MM.1S (cell line): ENCODE data around the gene DHRSX.

ENCODE experiments used
- DNase-seq: peaks from one replicate; pipeline ENCODE4 v3.0.0-alpha.2; 2015
- H2AFZ ChIP-seq: fragments of 300-600 bp; sonication (generic); 2 replicates; pipeline ENCODE4 v1.6.0; 2016; ENCODE audit warnings: antibody characterized with exemption, low read length
- H3F3A ChIP-seq: fragments of 300-600 bp; sonication (generic); 2 replicates; pipeline ENCODE4 v1.6.1; 2016; ENCODE audit warnings: mild to moderate bottlenecking, antibody characterized with exemption, low read length, moderate library complexity, mixed read lengths; ENCODE audit not compliant: insufficient read depth
- H3K27ac ChIP-seq: fragments of 300-600 bp; sonication (generic); 2 replicates; pipeline ENCODE4 v1.5.1; 2016; ENCODE audit warnings: mild to moderate bottlenecking, low read length
- H3K27me3 ChIP-seq: fragments of 300-600 bp; sonication (generic); replicated peaks from 2 replicates; pipeline ENCODE4 v1.6.0; 2016; ENCODE audit warnings: low read length; ENCODE audit not compliant: insufficient read depth
- H3K36me3 ChIP-seq: fragments of 300-600 bp; sonication (generic); replicated peaks from 2 replicates; pipeline ENCODE4 v1.6.1; 2016; ENCODE audit warnings: mild to moderate bottlenecking, low read length, mixed read lengths; ENCODE audit not compliant: insufficient read depth
- H3K4me1 ChIP-seq: fragments of 300-600 bp; sonication (generic); 2 replicates; pipeline ENCODE4 v1.6.1; 2016; ENCODE audit warnings: low read length, mixed read lengths
- H3K4me2 ChIP-seq: fragments of 300-600 bp; sonication (generic); 2 replicates; pipeline ENCODE4 v1.6.0; 2016; ENCODE audit warnings: low read depth, low read length
- H3K4me3 ChIP-seq: fragments of 300-600 bp; sonication (generic); 2 replicates; pipeline ENCODE4 v1.5.1; 2016; ENCODE audit warnings: low read length, mixed read lengths
- H3K79me2 ChIP-seq: fragments of 300-600 bp; sonication (generic); 2 replicates; pipeline ENCODE4 v1.6.1; 2016; ENCODE audit warnings: mixed run types, low read length, mixed read lengths
- H3K9ac ChIP-seq: fragments of 300-600 bp; sonication (generic); 2 replicates; pipeline ENCODE4 v1.6.1; 2016; ENCODE audit warnings: low read length, mixed read lengths
- H3K9me2 ChIP-seq: fragments of 300-600 bp; sonication (generic); replicated peaks from 2 replicates; pipeline ENCODE4 v1.6.1; 2016; ENCODE audit warnings: mild to moderate bottlenecking, low read length, mixed read lengths; ENCODE audit not compliant: insufficient read depth
- H3K9me3 ChIP-seq: fragments of 300-600 bp; sonication (generic); replicated peaks from 2 replicates; pipeline ENCODE4 v1.6.1; 2016; ENCODE audit warnings: mild to moderate bottlenecking, low read length, mixed read lengths; ENCODE audit not compliant: insufficient read depth
- H4K20me1 ChIP-seq: fragments of 300-600 bp; sonication (generic); 2 replicates; pipeline ENCODE4 v1.6.1; 2016; ENCODE audit warnings: mild to moderate bottlenecking, low read length, moderate library complexity, mixed read lengths; ENCODE audit not compliant: insufficient read depth
- EZH2 ChIP-seq: fragments of 300-600 bp; sonication (generic); optimal IDR thresholded peaks from 2 replicates; pipeline ENCODE3; 2017; ENCODE audit warnings: low read depth, mild to moderate bottlenecking, antibody characterized with exemption, low read length, mixed read lengths
- EZH2phosphoT487 ChIP-seq: fragments of 300-600 bp; sonication (generic); IDR thresholded peaks from 2 replicates; pipeline ENCODE4 v1.6.1; 2018; ENCODE audit warnings: antibody characterized with exemption, low read length
- TF ChIP-seq, protein P1 (sequence below): fragments of 300-600 bp; sonication (generic); IDR thresholded peaks from 2 replicates; pipeline ENCODE4 v1.5.1; 2016; ENCODE audit warnings: antibody characterized with exemption, low read length, mixed read lengths

DHRSX gene

DNA sequence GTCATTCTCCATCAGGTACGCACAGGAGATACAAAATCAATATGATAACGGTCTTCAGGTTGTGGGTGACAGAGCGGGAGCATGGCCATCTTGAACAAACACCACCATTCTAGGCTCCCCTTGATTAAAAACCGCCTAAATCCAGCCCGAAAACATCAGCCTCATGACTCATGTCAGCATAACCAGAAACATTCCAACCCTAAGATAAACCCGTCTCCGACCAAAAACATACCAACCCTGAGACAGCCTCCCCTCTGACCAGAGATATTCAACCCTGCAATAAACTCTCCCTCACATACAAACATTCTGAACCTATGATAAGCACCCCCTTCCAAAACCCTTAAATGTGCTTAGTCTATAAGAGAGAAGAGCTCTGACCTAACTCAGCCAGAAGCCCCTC is 157.9 kb downstream of the DHRSX start:
- Histone ChIP-seq H3K4me3 (no peak overlapping the region), H3K4me1 (no peaks in the 10 kb centered on the region), H3K27ac (no peak overlapping the region), H3K36me3 (no peaks in the 10 kb centered on the region), H2AFZ (no peak overlapping the region), H3K27me3 (no peaks in the 10 kb centered on the region), H4K20me1 (no peaks in the 10 kb centered on the region), H3K9me2 (no peaks in the 10 kb centered on the region), H3F3A (no peaks in the 10 kb centered on the region), H3K9ac (no peak overlapping the region), H3K9me3 (no peaks in the 10 kb centered on the region), H3K4me2 (no peak overlapping the region), H3K79me2 (no peaks in the 10 kb centered on the region)
- TF ChIP-seq, protein P1, sequence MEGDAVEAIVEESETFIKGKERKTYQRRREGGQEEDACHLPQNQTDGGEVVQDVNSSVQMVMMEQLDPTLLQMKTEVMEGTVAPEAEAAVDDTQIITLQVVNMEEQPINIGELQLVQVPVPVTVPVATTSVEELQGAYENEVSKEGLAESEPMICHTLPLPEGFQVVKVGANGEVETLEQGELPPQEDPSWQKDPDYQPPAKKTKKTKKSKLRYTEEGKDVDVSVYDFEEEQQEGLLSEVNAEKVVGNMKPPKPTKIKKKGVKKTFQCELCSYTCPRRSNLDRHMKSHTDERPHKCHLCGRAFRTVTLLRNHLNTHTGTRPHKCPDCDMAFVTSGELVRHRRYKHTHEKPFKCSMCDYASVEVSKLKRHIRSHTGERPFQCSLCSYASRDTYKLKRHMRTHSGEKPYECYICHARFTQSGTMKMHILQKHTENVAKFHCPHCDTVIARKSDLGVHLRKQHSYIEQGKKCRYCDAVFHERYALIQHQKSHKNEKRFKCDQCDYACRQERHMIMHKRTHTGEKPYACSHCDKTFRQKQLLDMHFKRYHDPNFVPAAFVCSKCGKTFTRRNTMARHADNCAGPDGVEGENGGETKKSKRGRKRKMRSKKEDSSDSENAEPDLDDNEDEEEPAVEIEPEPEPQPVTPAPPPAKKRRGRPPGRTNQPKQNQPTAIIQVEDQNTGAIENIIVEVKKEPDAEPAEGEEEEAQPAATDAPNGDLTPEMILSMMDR: no peak
- TF ChIP-seq EZH2: no peak
- no peak for TF ChIP-seq EZH2phosphoT487
- DNase-seq: no peak

DNA sequence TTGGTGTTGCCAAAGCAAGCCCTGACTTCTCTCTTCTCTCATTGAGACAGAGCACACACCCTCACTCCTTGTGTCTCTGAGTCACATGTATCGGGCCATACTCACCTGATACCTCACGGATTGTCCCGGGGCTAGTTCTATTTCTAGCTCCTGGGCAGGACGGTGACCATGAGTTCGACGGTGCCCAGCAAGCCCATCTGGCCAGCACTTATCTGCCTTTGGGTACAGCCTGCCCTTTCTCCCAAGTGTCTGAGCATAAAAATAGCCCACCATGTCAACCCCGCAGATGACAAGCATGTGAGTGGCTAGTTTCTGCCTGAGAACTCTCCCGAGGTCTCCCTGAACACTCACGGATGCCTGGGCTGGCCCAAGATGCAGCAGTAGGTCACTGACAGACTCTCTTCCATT is 158.5 kb downstream of the DHRSX start:
- H3F3A ChIP-seq: no peaks in the 10 kb centered on the region
- no peak overlapping the region for H3K27ac ChIP-seq
- H3K27me3 ChIP-seq: no peaks in the 10 kb centered on the region
- H3K79me2 ChIP-seq: no peaks in the 10 kb centered on the region
- no peaks in the 10 kb centered on the region for H3K4me1 ChIP-seq
- H4K20me1 ChIP-seq: no peaks in the 10 kb centered on the region
- H3K4me3 ChIP-seq: no peak overlapping the region
- H3K36me3 ChIP-seq: no peaks in the 10 kb centered on the region
- no peak for DNase-seq
- no peaks in the 10 kb centered on the region for H3K9me2 ChIP-seq
- H3K4me2 ChIP-seq: no peak overlapping the region
- TF ChIP-seq, protein P1: no peak
- TF ChIP-seq EZH2: no peak
- no peak for TF ChIP-seq EZH2phosphoT487
- no peak overlapping the region for H3K9ac ChIP-seq
- H2AFZ ChIP-seq: no peak overlapping the region
- H3K9me3 ChIP-seq: no peaks in the 10 kb centered on the region

DNA sequence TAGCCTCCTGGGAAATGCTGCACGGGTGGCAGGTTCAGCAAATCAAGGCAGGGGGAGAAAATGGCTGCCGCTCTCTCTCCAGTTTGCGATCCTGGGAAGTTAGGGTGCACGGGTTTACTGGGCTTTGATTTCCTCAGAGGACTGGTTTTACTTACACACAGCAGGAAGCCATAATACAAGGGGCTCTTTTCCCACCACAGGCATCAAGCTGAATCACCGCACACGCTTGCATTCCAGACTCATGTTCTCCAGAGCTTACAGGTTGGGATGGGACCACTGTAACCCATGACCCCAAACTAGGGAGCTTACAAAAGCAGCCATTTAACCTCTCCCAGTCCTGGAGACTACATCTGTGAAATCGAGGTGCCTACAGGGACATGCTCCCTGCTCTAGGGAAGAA is 159.8 kb downstream of the DHRSX start:
- TF ChIP-seq EZH2phosphoT487 (no peak), EZH2 (no peak)
- TF ChIP-seq, protein P1: no peak

More for the DNA sequence above, 159.8 kb downstream of the DHRSX start:
- Histone ChIP-seq H3K9me3 (no peaks in the 10 kb centered on the region), H3K4me1 (no peaks in the 10 kb centered on the region), H2AFZ (no peak overlapping the region), H4K20me1 (no peaks in the 10 kb centered on the region), H3K27ac (no peak overlapping the region), H3K9ac (no peak overlapping the region), H3K79me2 (no peaks in the 10 kb centered on the region), H3F3A (no peaks in the 10 kb centered on the region), H3K4me3 (no peak overlapping the region), H3K9me2 (no peaks in the 10 kb centered on the region), H3K27me3 (no peaks in the 10 kb centered on the region), H3K4me2 (no peak overlapping the region), H3K36me3 (no peaks in the 10 kb centered on the region)
- no peak for DNase-seq
